Limb (tissue), 2 donors: ENCODE data around the gene TKFC.
A peak's percentile ranks its signal among the peaks of the same experiment; 100 is the strongest.

ENCODE experiments used
- DNase-seq, 2 donors: peaks; one replicate each; pipeline ENCODE4 v3.0.0-alpha.2; 2016; ENCODE audit errors: extremely low spot score in 2 of 2

TKFC gene, protein sequence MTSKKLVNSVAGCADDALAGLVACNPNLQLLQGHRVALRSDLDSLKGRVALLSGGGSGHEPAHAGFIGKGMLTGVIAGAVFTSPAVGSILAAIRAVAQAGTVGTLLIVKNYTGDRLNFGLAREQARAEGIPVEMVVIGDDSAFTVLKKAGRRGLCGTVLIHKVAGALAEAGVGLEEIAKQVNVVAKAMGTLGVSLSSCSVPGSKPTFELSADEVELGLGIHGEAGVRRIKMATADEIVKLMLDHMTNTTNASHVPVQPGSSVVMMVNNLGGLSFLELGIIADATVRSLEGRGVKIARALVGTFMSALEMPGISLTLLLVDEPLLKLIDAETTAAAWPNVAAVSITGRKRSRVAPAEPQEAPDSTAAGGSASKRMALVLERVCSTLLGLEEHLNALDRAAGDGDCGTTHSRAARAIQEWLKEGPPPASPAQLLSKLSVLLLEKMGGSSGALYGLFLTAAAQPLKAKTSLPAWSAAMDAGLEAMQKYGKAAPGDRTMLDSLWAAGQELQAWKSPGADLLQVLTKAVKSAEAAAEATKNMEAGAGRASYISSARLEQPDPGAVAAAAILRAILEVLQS

GRCh38 chr11:61332797-61333549 lies at the start of gene TKFC, which contains the start of gene DDB1:
TSS of gene TKFC (plus strand) at chr11:61333228. CDS start at chr11:61334729, 1,501 bp downstream.
TSS of gene DDB1 (minus strand) at chr11:61333105. CDS start at chr11:61332968, 137 bp downstream.
- DNase-seq, result peak; percentile 93 to 98

DNA sequence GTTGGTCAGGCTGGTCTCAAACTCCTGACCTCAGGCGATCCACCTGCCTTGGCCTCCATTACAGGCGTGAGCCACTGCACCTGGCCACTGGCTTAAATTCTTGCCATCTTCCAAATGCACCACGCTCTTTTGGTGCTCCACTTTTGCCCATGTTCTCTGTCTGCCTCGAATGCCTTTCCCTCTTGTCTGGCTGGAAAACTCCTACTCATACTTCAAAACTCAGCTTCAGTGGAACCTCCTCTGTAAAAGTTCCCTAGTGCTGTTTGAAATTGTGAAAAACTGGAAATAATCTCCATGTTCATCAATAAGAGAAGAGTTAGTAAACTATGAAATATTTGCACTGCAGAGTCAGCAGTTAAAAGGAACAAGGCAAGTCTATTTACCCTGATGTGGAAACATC lies 49.4 kb upstream of the TKFC start:
- DNase-seq, result no peak

DNA sequence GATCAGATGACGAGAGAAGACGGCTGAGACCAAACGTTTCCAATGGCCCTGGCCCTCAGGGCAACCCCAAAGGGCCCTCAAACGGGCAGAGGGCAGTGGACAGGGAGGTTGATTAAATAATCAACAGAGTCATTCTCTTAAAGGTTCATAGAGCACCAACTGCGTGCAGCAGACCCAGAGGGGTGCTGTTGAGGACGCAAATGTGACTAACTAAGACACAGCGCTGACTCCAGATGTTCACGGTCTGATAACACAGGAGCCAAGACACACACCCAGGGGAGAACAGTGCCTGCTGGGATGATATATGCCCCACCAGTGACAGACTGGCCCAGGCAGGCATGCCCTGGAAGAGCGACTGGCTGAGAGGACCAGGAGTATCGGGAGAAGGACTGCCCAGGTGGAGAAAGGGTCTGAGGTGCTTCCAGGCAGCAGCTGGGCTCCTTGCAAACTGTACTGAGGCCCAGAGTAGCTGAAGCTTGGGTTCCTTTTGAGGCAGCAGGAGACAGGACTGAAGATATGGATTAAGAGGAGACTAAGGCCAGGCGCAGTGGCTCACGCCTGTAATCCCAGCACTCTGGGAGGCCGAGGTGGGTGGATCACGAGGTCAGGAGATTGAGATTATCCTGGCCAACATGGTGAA lies 45.6 kb upstream of the TKFC start:
- no peak for DNase-seq

- no peak for DNase-seq
Observed at GRCh38 chr11:61290905-61291690, 41.9 kb upstream of the TKFC start.

DNA sequence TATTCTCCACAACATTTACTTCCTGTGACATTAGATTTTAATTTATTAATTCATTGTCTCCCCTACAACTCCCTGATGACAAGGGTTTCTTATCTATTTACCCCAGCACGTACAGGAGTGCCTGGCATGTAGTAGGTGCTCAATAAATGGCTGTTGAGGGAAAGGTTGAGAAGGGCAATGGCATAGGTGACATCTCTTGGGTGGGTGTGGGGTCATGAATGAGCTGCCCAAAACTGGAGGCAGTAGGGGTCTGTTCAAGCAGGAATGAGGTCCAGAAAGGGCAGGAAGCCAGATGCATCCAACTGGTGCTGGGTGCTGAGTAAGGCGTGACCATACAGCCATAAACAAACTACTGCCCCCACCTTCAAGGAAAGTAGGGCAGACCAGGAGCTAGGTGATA lies 40.7 kb upstream of the TKFC start:
- no peak for DNase-seq

DNA sequence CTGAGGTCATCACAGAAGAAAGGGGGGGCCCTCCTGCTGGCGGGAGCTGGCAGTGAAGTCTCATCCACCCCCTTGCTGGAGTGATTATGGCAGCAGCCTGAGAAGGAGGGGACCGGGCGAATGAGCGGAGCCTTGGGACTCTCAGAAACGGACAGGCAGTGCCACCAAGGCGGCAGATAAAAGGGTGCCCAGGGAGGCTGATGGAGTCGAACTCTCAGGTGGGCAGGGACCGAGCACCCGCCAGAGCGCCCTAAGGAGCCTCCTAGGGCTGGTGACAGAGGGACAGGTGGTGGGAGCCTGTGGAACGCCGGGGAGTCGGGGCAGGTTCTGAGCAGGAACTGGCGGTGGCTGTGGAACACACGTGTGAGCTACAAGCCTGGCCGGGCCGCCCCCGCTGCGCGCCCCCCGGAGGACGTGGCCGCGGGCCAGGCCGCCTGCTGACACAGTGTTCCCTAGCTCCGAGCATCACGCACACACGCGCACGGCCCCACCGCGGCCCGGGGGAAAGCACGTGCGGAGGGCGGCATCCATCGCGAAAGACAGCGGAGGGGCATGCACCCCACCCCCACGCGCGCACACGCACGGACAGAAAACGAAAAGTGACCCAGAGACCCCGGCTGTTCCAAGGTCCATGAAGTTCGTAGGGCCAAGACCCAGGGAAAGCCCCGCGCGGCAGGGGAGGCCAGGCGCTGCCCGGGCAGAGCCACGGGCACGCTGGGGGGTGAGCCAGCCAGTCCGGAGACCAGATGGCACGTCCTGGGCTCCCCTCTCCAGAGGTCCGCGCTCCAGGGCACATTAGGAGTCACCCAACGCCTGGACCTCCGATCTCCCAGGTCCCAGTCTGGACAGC lies 38.9 kb upstream of the TKFC start:
- peak; percentile 54 to 84 for DNase-seq

- DNase-seq, result peak; percentile 58 to 84
Observed at GRCh38 chr11:61294717-61295595, 38.1 kb upstream of the TKFC start, which contains the start of gene VWCE. TSS of gene VWCE (minus strand) at chr11:61295316. CDS start at chr11:61295037, 279 bp downstream.

GRCh38 chr11:61295596-61295926 lies 37.5 kb upstream of the TKFC start:
- peak in 1 of 2 donors; percentile 48 for DNase-seq

DNA sequence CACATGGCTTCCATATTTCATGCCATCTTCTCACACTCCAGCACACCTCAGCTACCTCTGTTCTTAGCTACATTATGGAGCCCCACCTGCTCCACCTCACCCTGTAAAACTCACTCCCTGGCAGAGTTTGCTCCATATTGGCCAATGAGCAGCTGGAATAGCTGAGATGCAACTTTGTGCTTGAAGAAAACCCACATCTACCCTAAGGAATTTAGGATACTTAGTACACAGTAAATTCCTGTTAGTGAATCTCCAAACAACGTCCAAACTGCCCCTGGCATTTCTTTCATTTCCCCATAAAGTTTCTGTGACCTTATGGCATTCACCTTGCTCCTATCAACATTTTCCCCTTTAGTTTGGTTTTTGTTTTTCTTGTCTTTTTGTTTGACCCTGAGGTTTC lies 35.7 kb upstream of the TKFC start:
- no peak for DNase-seq

DNA sequence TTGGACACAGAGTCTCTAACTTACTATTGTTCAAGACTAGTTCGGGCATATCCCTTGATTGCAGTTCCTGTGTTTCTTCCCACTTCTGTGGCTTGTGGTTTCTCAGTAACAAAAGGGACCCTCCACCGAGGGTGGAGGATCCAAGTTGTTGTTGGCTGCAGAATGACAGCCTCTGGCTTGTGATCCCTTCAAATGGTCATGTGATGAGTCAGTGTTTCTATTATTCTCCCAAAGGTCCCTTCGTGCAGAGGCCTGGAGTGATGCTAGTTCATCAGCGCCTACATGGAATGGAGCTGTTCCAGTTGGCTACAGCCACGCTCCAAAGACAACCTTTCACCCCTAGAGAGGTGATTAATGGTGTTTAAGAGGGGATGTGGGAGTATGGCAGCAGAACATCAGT lies 35.3 kb upstream of the TKFC start:
- DNase-seq, result no peak

DNA sequence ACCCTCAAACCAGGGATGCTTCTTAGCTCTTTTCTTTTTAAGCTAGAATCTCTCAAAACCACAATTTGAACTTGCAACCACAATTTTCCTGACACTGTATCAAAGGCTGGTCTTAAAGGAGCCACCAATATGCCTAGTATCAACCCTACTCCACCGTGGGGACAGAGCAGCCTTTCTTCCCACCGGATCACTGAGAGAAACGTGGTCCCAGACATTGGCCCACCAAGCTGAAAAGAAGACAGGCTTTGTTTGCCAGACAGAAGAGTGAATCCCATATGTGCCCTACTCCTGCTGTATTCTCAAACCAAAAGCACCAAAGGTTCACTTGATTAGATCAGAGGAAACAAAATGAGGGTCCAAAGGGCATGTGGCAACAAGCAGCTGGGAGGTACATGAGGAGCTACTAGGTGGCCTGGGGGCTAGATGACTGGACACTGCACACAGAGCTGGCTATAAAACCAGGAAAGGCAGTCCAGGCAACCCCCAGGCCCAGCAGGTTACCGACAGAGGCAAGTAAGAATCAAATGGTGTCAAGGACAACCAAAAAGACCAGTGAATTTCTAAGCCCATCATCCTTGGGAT lies 34.3 kb upstream of the TKFC start:
- DNase-seq, result no peak

DNA sequence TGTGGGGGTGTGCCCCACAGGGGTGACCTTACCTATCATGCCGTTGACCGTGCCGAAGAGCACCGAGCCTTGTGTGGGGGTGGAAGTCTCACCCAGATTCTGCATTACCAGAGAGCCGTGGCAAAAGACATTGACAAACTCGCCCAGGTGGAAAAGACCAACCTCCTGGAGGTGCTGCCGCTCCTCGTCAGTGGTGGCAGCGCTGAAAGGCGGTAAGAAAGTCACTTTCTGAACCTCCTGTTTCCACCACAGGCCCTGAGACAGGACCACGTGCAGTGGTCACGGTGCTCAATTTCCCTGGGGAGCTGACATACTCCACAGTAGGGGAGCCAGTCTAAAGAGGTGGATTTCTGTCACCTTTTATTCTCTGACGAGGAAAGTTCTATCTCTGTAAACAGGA lies 30.5 kb upstream of the TKFC start:
- DNase-seq, result no peak

DNA sequence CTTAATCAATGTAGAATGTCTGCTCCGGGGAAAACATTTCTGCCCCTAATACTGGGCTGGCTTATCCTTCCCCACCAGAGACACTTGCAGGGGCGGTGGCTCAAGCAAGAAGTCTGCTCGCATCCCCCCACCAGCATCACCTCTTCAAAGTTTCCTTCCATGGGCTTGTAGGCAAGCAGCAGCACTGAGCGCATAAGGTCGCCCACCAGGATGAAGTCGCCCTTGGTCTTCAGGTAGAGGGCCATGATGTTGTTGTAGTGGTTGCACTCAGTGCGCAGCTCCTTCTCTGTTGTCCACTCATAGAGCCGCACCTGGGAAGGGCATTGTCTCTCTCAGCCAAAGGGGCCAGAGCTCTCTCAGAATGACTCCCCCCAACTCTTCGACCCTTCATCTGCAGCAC lies 29.3 kb upstream of the TKFC start:
- DNase-seq, result no peak

DNA sequence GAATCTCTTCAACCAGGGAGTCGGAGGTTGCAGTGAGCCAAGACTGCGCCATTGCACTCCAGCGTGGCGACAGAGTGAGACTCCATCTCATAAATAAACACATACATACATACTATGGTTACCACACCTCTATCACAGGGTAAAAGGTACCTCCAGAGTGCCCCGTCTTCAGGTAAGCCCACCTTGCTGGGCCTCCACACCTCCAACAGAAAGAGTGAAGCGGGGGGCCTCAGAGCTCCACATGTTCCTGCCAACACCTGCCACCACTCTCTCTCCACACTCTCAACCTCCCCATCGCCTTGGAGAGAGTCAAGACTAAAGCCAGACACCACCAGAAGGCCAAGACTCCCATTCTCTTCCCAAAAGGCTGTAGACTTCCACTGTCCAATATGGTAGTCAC lies 27.6 kb upstream of the TKFC start:
- no peak for DNase-seq

DNA sequence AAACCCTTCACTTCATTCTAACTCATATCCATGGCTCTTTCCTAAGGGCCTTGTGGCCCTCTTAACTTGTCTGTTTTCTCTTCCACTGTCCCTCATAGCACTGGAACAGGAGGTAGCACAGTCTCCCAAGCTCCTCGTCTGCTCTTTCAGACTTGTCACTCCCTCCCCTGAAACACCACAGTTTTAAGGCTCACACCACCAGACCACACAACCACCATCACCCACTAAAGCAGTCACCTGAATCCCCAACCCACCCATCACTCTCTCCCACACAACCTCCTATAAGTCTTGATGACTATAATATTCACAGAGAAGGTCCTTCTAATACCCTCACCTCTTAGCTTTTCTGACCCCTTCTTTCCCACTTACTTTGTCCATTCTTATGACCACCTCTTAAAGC lies 26.8 kb upstream of the TKFC start:
- no peak for DNase-seq

- no peak for DNase-seq
Observed at GRCh38 chr11:61307354-61307753, 25.7 kb upstream of the TKFC start.

DNA sequence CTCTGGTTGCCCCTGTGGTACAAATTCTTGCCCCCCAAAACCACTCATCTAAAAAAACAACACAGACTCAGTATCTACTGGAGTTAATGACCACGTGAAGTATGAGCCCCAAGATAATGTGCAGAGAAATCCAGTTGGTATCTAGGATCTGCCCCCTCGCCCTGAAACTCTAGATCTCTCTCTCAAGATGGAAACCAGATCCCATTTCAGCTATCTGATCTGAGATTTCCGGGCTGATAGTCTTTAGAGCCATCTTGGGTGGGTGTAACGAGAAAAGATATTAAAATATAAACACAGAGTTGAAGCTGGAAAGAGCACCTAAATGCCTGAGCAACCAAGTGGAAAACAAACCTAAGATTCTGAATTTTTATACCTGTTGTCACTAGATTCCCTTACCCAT lies 23.9 kb upstream of the TKFC start:
- no peak for DNase-seq

DNA sequence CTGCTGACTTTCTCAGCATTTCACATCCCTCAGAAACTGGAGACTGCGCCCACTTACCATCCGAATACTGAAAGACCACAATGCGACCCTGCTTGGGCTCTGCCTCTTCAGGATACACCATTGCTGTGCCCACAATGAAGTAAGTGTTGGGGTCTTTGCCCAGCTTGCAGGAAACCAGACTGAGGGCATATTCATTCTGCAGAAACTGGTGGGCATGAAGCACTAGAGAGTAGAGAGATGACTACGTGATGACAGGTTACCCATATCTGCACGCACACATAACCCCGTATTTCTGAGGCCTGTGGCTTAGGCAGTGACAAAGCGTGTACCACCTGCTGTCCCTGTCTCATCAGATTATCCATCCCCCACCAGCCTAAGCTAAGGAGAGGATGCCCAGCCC lies 23.3 kb upstream of the TKFC start:
- no peak for DNase-seq

DNA sequence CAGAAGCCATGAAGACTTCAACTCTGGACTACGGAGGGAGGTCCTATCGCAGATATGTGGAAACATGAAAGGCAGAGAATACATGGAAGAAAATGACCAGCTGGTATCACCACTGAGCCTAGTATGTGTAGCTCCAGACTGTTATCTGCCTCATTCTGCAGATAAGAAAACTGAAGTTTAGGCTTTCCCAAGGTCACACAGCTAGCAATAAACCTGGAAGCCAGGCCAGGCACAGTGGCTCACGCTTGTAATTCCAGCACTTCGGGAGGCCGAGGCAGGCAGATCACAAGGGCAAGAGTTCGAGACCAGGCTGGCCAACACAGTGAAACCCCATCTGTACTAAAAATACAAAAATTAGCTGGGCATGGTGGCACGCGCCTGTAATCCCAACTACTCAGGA lies 22.3 kb upstream of the TKFC start:
- no peak for DNase-seq
